GM23338 (cell line): ENCODE results near the gene DCTN2. TPM values are rescaled to one million over a fixed set of nuclear protein-coding genes. Genes with fewer than 3 reads are reported as not detected.

ENCODE experiments used
- ATAC-seq: fragments of 200-7000 bp; cut with Tn5 transposase; 3 replicates; pipeline ENCODE4 v1.9.1; 2020
- DNase-seq: peaks from one replicate; pipeline ENCODE4 v3.0.0-alpha.2; 2015; ENCODE audit warnings: low spot score
- H2AFZ ChIP-seq: fragments of 200-600 bp; sonication (generic); 2 replicates; pipeline ENCODE4 v1.8.0; 2016; ENCODE audit warnings: antibody characterized with exemption, mild to moderate bottlenecking, moderate library complexity
- H3F3A ChIP-seq: fragments of 200-600 bp; sonication (generic); replicated peaks from 2 replicates; pipeline ENCODE4 v1.8.0; 2017; ENCODE audit warnings: antibody characterized with exemption, mixed run types, low read depth
- H3K27ac ChIP-seq: fragments of 200-600 bp; sonication (generic); 2 replicates; pipeline ENCODE4 v1.6.1; 2016; ENCODE audit warnings: low read depth
- H3K27me3 ChIP-seq: fragments of 200-600 bp; sonication (generic); 2 replicates; pipeline ENCODE4 v1.8.0; 2016; ENCODE audit warnings: mild to moderate bottlenecking, mixed run types, moderate library complexity; ENCODE audit not compliant: insufficient read depth
- H3K36me3 ChIP-seq: fragments of 200-600 bp; sonication (generic); 2 replicates; pipeline ENCODE4 v1.8.0; 2016; ENCODE audit warnings: mild to moderate bottlenecking; ENCODE audit not compliant: insufficient read depth
- H3K4me1 ChIP-seq: fragments of 200-600 bp; sonication (generic); 2 replicates; pipeline ENCODE4 v1.8.0; 2016; ENCODE audit warnings: mild to moderate bottlenecking, moderate library complexity; ENCODE audit not compliant: insufficient read depth
- H3K4me2 ChIP-seq: fragments of 200-600 bp; sonication (generic); 2 replicates; pipeline ENCODE4 v1.7.1; 2017; ENCODE audit warnings: mixed run types
- H3K4me3 ChIP-seq: fragments of 200-600 bp; sonication (generic); 2 replicates; pipeline ENCODE4 v1.6.1; 2016; ENCODE audit warnings: mixed run types
- H3K79me2 ChIP-seq: fragments of 200-600 bp; sonication (generic); replicated peaks from 2 replicates; pipeline ENCODE4 v1.8.0; 2017; ENCODE audit warnings: mild to moderate bottlenecking; ENCODE audit not compliant: insufficient read depth
- H3K9me2 ChIP-seq: fragments of 200-600 bp; sonication (generic); 2 replicates; pipeline ENCODE4 v1.8.0; 2017; ENCODE audit not compliant: insufficient read depth
- H4K20me1 ChIP-seq: fragments of 200-600 bp; sonication (generic); replicated peaks from 2 replicates; pipeline ENCODE4 v1.8.0; 2017; ENCODE audit warnings: mild to moderate bottlenecking; ENCODE audit not compliant: insufficient read depth
- H3K27ac Mint-ChIP-seq: 2 replicates; pipeline ENCODE4 v1.8.0; 2020; ENCODE audit warnings: inconsistent platforms, mild to moderate bottlenecking, moderate library complexity, mixed read lengths
- H3K27me3 Mint-ChIP-seq: 3 replicates; pipeline ENCODE4 v1.8.0; 2022; ENCODE audit warnings: low read depth, mild to moderate bottlenecking, moderate library complexity, mixed read lengths, inconsistent platforms; ENCODE audit not compliant: insufficient read depth, poor library complexity
- H3K36me3 Mint-ChIP-seq: 3 replicates; pipeline ENCODE4 v1.8.0; 2021; ENCODE audit warnings: low read depth, mild to moderate bottlenecking, inconsistent platforms, moderate library complexity, mixed read lengths
- H3K4me1 Mint-ChIP-seq: 3 replicates; pipeline ENCODE4 v1.8.0; 2020; ENCODE audit warnings: mild to moderate bottlenecking, inconsistent platforms, mixed read lengths
- H3K4me3 Mint-ChIP-seq: 3 replicates; pipeline ENCODE4 v1.8.0; 2021; ENCODE audit warnings: moderate library complexity, mild to moderate bottlenecking, inconsistent platforms, mixed read lengths
- H3K9me3 Mint-ChIP-seq: 3 replicates; pipeline ENCODE4 v1.8.0; 2020; ENCODE audit warnings: moderate library complexity, mild to moderate bottlenecking, inconsistent platforms, mixed read lengths
- CREB1 ChIP-seq: fragments of 250-450 bp; sonication (Bioruptor Pico); IDR thresholded peaks from 2 replicates; pipeline ENCODE4 v1.5.0; 2020; ENCODE audit warnings: low read depth, mild to moderate bottlenecking, moderate library complexity
- EZH2phosphoT487 ChIP-seq: fragments of 200-600 bp; sonication (generic); IDR thresholded peaks from one replicate; pipeline ENCODE4 v1.8.1; 2018; ENCODE audit warnings: antibody characterized with exemption; ENCODE audit not compliant: unreplicated experiment
- POLR2AphosphoS5 ChIP-seq: IDR thresholded peaks from 2 replicates; pipeline ENCODE4 v1.6.1; 2016; ENCODE audit warnings: antibody characterized with exemption, low read depth
- polyA plus RNA-seq: library from polyadenylated mRNA; unstranded; fragments of >200 nt; fragmentation: Nextera tagmentation; extraction: Ambion mirVana; gene quantifications from 2 replicates; pipeline ENCODE4 v1.2.1, GENCODE V29; 2016
- total RNA-seq: library from RNA; depleted of rRNA; stranded (reverse); fragments of >200 nt; shearing (Covaris generic); gene quantifications from 2 replicates; pipeline ENCODE4 v1.2.3, GENCODE V29; 2014
- TF ChIP-seq, protein P1 (sequence below): IDR thresholded peaks from 2 replicates; pipeline ENCODE4 v1.6.1; 2016; ENCODE audit warnings: antibody characterized with exemption
- TF ChIP-seq, protein P2 (sequence below), 2 experiments: fragments of 200-600 bp in 1 of 2; sonication (generic) in 1 of 2; conservative IDR thresholded peaks; 2 replicates each; pipeline versions ENCODE4 v1.5.1 to v1.6.1; 2016 to 2017; ENCODE audit warnings: antibody characterized with exemption in 2 of 2, low read depth in 2 of 2, mild to moderate bottlenecking in 2 of 2, moderate library complexity in 1 of 2
- TF ChIP-seq, protein P3 (sequence below): fragments of 250-450 bp; sonication (Bioruptor Pico); IDR thresholded peaks from 2 replicates; pipeline ENCODE4 v1.5.0; 2020; ENCODE audit warnings: mild to moderate bottlenecking, moderate library complexity

DCTN2 gene
- total and polyA plus RNA-seq, 2 experiments from 2014 or later, result 56.1 to 157 TPM

DNA sequence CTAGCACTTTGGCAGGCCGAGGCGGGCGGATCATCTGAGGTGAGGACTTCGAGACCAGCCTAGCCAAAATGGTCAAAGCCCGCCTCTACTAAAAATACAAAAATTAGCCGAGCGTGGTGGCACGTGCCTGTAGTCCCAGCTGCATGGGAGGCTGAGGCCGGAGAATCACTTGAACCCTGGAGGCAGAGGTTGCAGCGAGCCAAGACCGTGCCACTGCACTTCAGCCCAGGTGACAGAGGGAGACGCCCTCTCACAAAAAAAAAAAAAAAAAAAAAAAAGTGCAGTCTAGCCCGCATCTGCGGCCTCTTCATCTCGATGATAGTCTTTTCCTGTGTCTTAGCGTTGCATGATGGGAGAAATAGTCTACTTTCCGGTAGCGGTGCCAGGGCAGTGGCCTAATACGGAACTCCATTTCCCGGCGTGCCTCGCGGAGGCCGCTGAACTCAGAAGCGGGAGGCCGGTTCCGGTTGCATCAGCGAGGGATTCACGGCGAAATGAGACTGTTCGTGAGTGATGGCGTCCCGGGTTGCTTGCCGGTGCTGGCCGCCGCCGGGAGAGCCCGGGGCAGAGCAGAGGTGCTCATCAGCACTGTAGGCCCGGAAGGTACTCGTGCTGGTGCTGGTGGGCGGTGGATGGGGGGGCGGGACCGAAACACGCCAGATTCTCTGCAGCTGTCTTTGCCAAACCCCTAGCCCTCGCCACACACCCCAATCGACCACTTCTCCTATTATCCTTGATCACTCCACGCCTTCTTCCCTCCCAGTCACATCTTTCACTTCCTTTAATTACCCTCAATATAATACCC lies 59.2 kb downstream of the DCTN2 start, which contains the start of gene MARS1:
TSS of gene MARS1 (plus strand) at position 472 of the 805 bp plus-strand sequence. CDS start at position 495, 23 bp downstream.
- peaks cover 34% of the 10 kb centered on the region for H4K20me1 ChIP-seq
- peak within 1 kb of the TSS; percentile 100 for H3K4me2 ChIP-seq
- H3F3A ChIP-seq, result peaks cover 39% of the 10 kb centered on the region
- peaks cover 40% of the 10 kb centered on the region for H3K36me3 ChIP-seq
- H2AFZ ChIP-seq, result no peak within 1 kb of the TSS
- peak; percentile 99 for DNase-seq
- peak within 1 kb of the TSS; percentile 88 for H3K27ac ChIP-seq
- H3K4me3 ChIP-seq, result peak within 1 kb of the TSS; percentile 100
- TF ChIP-seq, protein P1, sequence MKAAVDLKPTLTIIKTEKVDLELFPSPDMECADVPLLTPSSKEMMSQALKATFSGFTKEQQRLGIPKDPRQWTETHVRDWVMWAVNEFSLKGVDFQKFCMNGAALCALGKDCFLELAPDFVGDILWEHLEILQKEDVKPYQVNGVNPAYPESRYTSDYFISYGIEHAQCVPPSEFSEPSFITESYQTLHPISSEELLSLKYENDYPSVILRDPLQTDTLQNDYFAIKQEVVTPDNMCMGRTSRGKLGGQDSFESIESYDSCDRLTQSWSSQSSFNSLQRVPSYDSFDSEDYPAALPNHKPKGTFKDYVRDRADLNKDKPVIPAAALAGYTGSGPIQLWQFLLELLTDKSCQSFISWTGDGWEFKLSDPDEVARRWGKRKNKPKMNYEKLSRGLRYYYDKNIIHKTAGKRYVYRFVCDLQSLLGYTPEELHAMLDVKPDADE, result peak; percentile 97
- TF ChIP-seq, protein P2, sequence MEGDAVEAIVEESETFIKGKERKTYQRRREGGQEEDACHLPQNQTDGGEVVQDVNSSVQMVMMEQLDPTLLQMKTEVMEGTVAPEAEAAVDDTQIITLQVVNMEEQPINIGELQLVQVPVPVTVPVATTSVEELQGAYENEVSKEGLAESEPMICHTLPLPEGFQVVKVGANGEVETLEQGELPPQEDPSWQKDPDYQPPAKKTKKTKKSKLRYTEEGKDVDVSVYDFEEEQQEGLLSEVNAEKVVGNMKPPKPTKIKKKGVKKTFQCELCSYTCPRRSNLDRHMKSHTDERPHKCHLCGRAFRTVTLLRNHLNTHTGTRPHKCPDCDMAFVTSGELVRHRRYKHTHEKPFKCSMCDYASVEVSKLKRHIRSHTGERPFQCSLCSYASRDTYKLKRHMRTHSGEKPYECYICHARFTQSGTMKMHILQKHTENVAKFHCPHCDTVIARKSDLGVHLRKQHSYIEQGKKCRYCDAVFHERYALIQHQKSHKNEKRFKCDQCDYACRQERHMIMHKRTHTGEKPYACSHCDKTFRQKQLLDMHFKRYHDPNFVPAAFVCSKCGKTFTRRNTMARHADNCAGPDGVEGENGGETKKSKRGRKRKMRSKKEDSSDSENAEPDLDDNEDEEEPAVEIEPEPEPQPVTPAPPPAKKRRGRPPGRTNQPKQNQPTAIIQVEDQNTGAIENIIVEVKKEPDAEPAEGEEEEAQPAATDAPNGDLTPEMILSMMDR (conservative IDR thresholded peaks at IDR 0.05; ENCODE audit: low read depth in 2 of 2), result peak; percentile 29 to 37
- no peak for TF ChIP-seq EZH2phosphoT487
- 0 out of 2 replicates have a peak, but pooled peaks have one; percentile 40 for TF ChIP-seq CREB1 (CRISPR knock-in tag)
- peak; percentile 85 for TF ChIP-seq POLR2AphosphoS5
- TF ChIP-seq, protein P3, sequence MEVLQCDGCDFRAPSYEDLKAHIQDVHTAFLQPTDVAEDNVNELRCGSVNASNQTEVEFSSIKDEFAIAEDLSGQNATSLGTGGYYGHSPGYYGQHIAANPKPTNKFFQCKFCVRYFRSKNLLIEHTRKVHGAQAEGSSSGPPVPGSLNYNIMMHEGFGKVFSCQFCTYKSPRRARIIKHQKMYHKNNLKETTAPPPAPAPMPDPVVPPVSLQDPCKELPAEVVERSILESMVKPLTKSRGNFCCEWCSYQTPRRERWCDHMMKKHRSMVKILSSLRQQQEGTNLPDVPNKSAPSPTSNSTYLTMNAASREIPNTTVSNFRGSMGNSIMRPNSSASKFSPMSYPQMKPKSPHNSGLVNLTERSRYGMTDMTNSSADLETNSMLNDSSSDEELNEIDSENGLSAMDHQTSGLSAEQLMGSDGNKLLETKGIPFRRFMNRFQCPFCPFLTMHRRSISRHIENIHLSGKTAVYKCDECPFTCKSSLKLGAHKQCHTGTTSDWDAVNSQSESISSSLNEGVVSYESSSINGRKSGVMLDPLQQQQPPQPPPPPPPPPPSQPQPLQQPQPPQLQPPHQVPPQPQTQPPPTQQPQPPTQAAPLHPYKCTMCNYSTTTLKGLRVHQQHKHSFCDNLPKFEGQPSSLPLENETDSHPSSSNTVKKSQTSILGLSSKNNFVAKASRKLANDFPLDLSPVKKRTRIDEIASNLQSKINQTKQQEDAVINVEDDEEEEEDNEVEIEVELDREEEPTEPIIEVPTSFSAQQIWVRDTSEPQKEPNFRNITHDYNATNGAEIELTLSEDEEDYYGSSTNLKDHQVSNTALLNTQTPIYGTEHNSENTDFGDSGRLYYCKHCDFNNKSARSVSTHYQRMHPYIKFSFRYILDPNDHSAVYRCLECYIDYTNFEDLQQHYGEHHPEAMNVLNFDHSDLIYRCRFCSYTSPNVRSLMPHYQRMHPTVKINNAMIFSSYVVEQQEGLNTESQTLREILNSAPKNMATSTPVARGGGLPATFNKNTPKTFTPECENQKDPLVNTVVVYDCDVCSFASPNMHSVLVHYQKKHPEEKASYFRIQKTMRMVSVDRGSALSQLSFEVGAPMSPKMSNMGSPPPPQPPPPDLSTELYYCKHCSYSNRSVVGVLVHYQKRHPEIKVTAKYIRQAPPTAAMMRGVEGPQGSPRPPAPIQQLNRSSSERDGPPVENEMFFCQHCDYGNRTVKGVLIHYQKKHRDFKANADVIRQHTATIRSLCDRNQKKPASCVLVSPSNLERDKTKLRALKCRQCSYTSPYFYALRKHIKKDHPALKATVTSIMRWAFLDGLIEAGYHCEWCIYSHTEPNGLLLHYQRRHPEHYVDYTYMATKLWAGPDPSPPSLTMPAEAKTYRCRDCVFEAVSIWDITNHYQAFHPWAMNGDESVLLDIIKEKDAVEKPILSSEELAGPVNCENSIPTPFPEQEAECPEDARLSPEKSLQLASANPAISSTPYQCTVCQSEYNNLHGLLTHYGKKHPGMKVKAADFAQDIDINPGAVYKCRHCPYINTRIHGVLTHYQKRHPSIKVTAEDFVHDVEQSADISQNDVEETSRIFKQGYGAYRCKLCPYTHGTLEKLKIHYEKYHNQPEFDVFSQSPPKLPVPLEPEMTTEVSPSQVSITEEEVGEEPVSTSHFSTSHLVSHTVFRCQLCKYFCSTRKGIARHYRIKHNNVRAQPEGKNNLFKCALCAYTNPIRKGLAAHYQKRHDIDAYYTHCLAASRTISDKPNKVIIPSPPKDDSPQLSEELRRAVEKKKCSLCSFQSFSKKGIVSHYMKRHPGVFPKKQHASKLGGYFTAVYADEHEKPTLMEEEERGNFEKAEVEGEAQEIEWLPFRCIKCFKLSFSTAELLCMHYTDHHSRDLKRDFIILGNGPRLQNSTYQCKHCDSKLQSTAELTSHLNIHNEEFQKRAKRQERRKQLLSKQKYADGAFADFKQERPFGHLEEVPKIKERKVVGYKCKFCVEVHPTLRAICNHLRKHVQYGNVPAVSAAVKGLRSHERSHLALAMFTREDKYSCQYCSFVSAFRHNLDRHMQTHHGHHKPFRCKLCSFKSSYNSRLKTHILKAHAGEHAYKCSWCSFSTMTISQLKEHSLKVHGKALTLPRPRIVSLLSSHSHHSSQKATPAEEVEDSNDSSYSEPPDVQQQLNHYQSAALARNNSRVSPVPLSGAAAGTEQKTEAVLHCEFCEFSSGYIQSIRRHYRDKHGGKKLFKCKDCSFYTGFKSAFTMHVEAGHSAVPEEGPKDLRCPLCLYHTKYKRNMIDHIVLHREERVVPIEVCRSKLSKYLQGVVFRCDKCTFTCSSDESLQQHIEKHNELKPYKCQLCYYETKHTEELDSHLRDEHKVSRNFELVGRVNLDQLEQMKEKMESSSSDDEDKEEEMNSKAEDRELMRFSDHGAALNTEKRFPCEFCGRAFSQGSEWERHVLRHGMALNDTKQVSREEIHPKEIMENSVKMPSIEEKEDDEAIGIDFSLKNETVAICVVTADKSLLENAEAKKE (CRISPR knock-in tag), result no peak
- no peaks in the 10 kb centered on the region; the same call in 1 of the 2 replicates for H3K4me1 ChIP-seq
- no peaks in the 10 kb centered on the region for H3K9me3 Mint-ChIP-seq
- H3K27me3 ChIP-seq, result no peaks in the 10 kb centered on the region
- H3K36me3 Mint-ChIP-seq, result peaks cover 51% of the 10 kb centered on the region
- peak; percentile 96 for ATAC-seq
- H3K27me3 Mint-ChIP-seq, result peaks cover 15% of the 10 kb centered on the region
- peaks cover 17% of the 10 kb centered on the region for H3K4me1 Mint-ChIP-seq
- peak within 1 kb of the TSS; percentile 88 for H3K4me3 Mint-ChIP-seq
- H3K79me2 ChIP-seq, result peaks cover 30% of the 10 kb centered on the region
- no peaks in the 10 kb centered on the region for H3K9me2 ChIP-seq
- H3K27ac Mint-ChIP-seq, result peak within 1 kb of the TSS; percentile 99
